Left lung (tissue), 8 donors: Measurements from ENCODE around the gene LRRC28. TPM values are rescaled to one million over a fixed set of nuclear protein-coding genes. Genes with fewer than 3 reads are reported as not detected.

Experiments used
- polyA plus RNA-seq, 6 donors: library from polyadenylated mRNA; unstranded; fragments of 120-200 nt; gene quantifications; one replicate each; pipeline ENCODE4 v1.2.1, GENCODE V29; 2013; ENCODE audit not compliant: insufficient read length in 6 of 6
- total RNA-seq, 2 donors: library from RNA; stranded (reverse); fragmentation: NEBNext Ultra II Directional; extraction: Animal tissue kit (Norgen Biotek cat#: 25700); gene quantifications; one replicate each; pipeline ENCODE4 v1.2.1, GENCODE V29; 2021
- donor health status: DM: no; HTN: yes; CAD: no.
- donor health status: DM: no; HTN: no; CAD: no.

Gene LRRC28
- total and polyA plus RNA-seq, 8 donors, result 14.9 to 29.7 (median 25.0) TPM

Other genes with a start within 250 kb of the LRRC28 start
- not detected for gene PGPEP1L, start 243.7 kb upstream of the LRRC28 start, total RNA-seq
- gene PGPEP1L, start 243.7 kb upstream of the LRRC28 start, polyA plus RNA-seq, result under 1 TPM in 1 of 6 donors, not detected in 5; 0.21 TPM
- gene SYNM, start 146.4 kb upstream of the LRRC28 start, total RNA-seq, result 10 to 100 TPM; 15.3 to 17.6 TPM
- gene SYNM, start 146.4 kb upstream of the LRRC28 start, polyA plus RNA-seq, result 1 to 10 TPM; 5.6 to 7.2 (median 6.8) TPM
- 10 to 100 TPM; 14.0 to 19.4 TPM for gene TTC23, start 1.9 kb upstream of the LRRC28 start, total RNA-seq
- gene TTC23, start 1.9 kb upstream of the LRRC28 start, polyA plus RNA-seq, result 10 to 100 TPM; 32.9 to 41.7 (median 37.5) TPM